22Rv1 (cell line): ENCODE data around the gene DENND4A.

ENCODE experiments used
- ZFX ChIP-seq: fragments of 450-650 bp; IDR thresholded peaks from 2 replicates; pipeline ENCODE4 v1.6.1; 2017; ENCODE audit warnings: antibody characterized with exemption, borderline replicate concordance
- TF ChIP-seq, protein P1 (sequence below): fragments of 450-650 bp; IDR thresholded peaks from 2 replicates; pipeline ENCODE4 v1.5.1; 2017; ENCODE audit warnings: mild to moderate bottlenecking

DNA sequence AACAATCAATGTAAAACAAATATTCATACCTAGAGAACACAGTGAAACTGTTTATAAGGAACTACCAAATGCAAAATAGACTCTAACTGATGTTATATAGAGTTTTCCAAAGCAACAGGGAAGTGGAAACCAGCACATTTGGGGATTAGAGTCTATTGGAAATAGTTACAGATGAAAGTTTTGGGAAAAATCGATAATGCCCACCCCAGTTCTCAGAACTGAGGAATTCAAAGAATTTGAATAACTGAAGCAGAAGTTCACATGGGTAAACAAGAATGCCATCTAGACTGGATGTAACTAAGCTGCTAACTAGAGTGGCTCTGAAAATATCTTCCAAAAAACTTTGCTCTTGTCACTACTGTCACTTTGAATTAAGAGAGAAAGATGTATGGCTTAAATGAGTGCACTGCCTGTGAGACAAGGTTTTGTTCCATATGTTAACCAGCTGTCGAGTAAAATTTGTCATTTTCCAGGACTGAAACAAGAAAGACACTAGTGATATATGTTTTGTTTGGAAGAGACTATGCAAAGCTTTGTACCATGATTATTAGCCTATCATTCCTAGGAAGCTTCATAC, 9.2 kb upstream of the DENND4A start:
- TF ChIP-seq, protein P1, sequence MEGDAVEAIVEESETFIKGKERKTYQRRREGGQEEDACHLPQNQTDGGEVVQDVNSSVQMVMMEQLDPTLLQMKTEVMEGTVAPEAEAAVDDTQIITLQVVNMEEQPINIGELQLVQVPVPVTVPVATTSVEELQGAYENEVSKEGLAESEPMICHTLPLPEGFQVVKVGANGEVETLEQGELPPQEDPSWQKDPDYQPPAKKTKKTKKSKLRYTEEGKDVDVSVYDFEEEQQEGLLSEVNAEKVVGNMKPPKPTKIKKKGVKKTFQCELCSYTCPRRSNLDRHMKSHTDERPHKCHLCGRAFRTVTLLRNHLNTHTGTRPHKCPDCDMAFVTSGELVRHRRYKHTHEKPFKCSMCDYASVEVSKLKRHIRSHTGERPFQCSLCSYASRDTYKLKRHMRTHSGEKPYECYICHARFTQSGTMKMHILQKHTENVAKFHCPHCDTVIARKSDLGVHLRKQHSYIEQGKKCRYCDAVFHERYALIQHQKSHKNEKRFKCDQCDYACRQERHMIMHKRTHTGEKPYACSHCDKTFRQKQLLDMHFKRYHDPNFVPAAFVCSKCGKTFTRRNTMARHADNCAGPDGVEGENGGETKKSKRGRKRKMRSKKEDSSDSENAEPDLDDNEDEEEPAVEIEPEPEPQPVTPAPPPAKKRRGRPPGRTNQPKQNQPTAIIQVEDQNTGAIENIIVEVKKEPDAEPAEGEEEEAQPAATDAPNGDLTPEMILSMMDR: no peak
- no peak for TF ChIP-seq ZFX
